Measurements from ENCODE around the gene TMEM183A.

DNA sequence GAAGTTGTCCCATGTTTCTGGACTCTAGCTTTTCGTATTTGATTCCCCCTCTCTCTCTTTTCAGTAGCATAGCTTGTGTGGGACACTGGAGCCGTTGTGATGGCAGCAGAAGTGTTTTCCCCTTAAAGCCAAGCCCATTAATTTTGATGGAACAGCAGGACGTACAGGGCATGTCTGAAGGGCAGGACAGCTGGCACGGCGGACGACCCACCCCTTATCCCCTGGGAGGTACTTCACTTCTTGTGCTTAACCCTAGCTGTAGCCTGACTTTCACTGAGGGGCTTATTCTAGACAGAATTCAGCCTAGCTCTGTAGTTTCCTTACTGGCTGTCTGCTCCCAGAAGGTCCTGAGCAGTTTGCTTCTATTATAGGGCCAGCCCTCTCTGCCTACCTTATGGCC, 10.5 kb downstream of the TMEM183A start:
- TF ChIP-seq POLR2A (IDR thresholded peaks at IDR 0.05; ENCODE audit: low read depth, low read length) (no peak), TAF1 (IDR thresholded peaks at IDR 0.05; ENCODE audit: low read depth, low read length) (no peak), POLR2AphosphoS5 (IDR thresholded peaks at IDR 0.05; ENCODE audit: low read depth, low read length) (no peak), SPI1 (IDR thresholded peaks at IDR 0.05; ENCODE audit: low read depth, low read length) (no peak)

Measured in GM12891 (cell line).